Measurements from ENCODE around the gene PRB2.
"Not testable (repeated sequence)": the region's sequence is repeated elsewhere in the genome, so short reads cannot be mapped to it uniquely, and the experiment has no call there.

Gene PRB2

GRCh38 chr12:11351736-11352135, 43.6 kb downstream of the PRB2 start:
- not testable (repeated sequence) for H3K4me3 ChIP-seq (ENCODE audit: low read length); H3K9me3 ChIP-seq (ENCODE audit: control insufficient read depth, low read depth, low read length); H3K36me3 ChIP-seq (ENCODE audit: control insufficient read depth, low read depth, low read length); H3K27ac ChIP-seq (ENCODE audit: low read length); H3K9ac ChIP-seq (ENCODE audit: low read length); H3K27me3 ChIP-seq (ENCODE audit: control insufficient read depth, insufficient read depth, low read length); H3K4me1 ChIP-seq (ENCODE audit: control insufficient read depth, low read depth, low read length)

GRCh38 chr12:11348439-11348838, 46.9 kb downstream of the PRB2 start:
- Histone ChIP-seq H3K9me3 (ENCODE audit: control insufficient read depth, low read depth, low read length) (no peaks in the 10 kb centered on the region), H3K9ac (ENCODE audit: low read length) (no peak overlapping the region), H3K4me3 (ENCODE audit: low read length) (no peak overlapping the region), H3K4me1 (ENCODE audit: control insufficient read depth, low read depth, low read length) (no peaks in the 10 kb centered on the region), H3K36me3 (ENCODE audit: control insufficient read depth, low read depth, low read length) (no peaks in the 10 kb centered on the region), H3K27ac (ENCODE audit: low read length) (no peak overlapping the region), H3K27me3 (ENCODE audit: control insufficient read depth, insufficient read depth, low read length) (no peaks in the 10 kb centered on the region)

GRCh38 chr12:11347810-11348209, 47.6 kb downstream of the PRB2 start:
- no peaks in the 10 kb centered on the region for H3K36me3 ChIP-seq (ENCODE audit: control insufficient read depth, low read depth, low read length)
- no peaks in the 10 kb centered on the region for H3K4me1 ChIP-seq (ENCODE audit: control insufficient read depth, low read depth, low read length)
- H3K9ac ChIP-seq (ENCODE audit: low read length), result no peak overlapping the region
- no peaks in the 10 kb centered on the region for H3K27me3 ChIP-seq (ENCODE audit: control insufficient read depth, insufficient read depth, low read length)
- H3K9me3 ChIP-seq (ENCODE audit: control insufficient read depth, low read depth, low read length), result no peaks in the 10 kb centered on the region
- no peak overlapping the region for H3K27ac ChIP-seq (ENCODE audit: low read length)
- H3K4me3 ChIP-seq (ENCODE audit: low read length), result no peak overlapping the region

GRCh38 chr12:11344500-11344899, 50.9 kb downstream of the PRB2 start:
- H3K27me3 ChIP-seq (ENCODE audit: control insufficient read depth, insufficient read depth, low read length), result no peaks in the 10 kb centered on the region
- no peak overlapping the region for H3K4me3 ChIP-seq (ENCODE audit: low read length)
- no peak overlapping the region for H3K27ac ChIP-seq (ENCODE audit: low read length)
- H3K9ac ChIP-seq (ENCODE audit: low read length), result no peak overlapping the region
- no peaks in the 10 kb centered on the region for H3K4me1 ChIP-seq (ENCODE audit: control insufficient read depth, low read depth, low read length)
- H3K36me3 ChIP-seq (ENCODE audit: control insufficient read depth, low read depth, low read length), result no peaks in the 10 kb centered on the region
- H3K9me3 ChIP-seq (ENCODE audit: control insufficient read depth, low read depth, low read length), result no peaks in the 10 kb centered on the region

Measured in iPS-18a (cell line).